Inflammatory macrophage (primary cell): ENCODE data around the gene PLA2G2F.

Source experiments
- DNase-seq, 2 donors: peaks; one replicate each; pipeline ENCODE4 v3.0.0-alpha.2; 2020 to 2022
- total RNA-seq, 18 experiments: gene quantifications; one replicate each; lab custom pipeline; 2026; ENCODE audit warnings: mixed read lengths in 6 of 18, inconsistent platforms in 2 of 18; lab: John Stamatoyannopoulos, UW

PLA2G2F gene, protein sequence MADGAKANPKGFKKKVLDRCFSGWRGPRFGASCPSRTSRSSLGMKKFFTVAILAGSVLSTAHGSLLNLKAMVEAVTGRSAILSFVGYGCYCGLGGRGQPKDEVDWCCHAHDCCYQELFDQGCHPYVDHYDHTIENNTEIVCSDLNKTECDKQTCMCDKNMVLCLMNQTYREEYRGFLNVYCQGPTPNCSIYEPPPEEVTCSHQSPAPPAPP
- 0 to 0.12 (median 0) reads per million in 18 experiments for total RNA-seq

DNA sequence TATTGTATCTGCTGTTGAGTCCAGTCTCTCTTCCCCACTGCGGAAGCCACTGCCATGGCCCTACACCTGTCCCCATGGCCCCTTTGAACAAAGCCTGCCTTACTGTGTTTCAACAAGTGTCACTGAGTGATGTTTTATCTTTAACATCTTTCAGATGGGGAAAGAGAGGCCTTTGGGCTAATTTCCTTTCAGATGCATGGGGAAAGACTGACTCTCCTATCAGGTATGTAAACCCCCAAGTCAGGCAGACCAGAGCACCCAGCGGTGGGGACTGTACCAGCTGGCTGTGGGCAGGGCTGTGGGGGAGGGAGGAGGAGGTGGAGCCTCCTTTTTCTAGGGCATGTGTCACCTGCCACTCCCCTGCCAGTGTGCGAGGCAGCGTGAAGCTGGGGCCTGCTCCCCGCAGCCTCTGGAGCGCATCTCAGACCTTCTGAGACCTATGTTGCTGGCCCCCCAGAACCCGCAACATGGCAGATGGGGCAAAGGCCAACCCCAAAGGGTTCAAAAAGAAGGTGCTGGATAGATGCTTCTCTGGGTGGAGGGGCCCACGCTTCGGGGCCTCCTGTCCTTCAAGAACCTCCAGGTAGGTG lies at the start of gene PLA2G2F:
Gene PLA2G2F (plus strand): TSS at position 363 of the 590 bp plus-strand sequence. CDS start 105 bp downstream, at position 468.
- no peak for DNase-seq

DNA sequence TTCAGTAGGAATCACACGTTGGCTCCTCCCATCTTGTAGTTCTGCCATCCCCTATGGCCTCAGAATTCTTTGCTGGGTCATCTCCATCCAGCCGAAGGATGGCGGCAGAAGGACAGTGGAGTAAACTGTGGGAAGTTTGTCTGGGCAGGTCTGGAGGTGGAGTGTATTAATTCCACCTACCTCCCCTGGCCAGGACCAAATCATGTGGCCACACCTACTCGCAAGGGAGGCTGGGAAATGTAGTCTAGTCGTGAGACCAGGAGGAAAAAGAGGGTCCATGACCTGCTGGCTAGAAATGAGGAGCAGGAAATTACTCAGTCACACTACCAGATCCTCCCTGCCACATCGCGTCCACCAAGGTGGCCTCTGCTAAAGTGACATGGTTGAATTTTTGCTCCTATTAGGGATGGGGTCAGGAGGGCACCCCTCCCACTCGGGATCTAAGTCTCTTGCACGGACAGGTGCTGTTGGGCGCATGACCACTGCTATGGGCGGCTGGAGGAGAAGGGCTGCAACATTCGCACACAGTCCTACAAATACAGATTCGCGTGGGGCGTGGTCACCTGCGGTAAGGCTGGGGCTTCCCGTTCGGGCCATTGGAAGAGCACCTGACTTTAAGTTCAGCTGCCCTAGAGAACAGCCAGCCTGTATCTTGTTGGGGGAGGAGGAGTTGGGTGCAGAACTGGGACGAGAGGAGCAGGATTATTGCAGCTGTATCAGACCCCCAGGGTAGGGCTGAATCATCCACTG lies 49.6 kb upstream of the PLA2G2F start:
- DNase-seq: no peak

DNA sequence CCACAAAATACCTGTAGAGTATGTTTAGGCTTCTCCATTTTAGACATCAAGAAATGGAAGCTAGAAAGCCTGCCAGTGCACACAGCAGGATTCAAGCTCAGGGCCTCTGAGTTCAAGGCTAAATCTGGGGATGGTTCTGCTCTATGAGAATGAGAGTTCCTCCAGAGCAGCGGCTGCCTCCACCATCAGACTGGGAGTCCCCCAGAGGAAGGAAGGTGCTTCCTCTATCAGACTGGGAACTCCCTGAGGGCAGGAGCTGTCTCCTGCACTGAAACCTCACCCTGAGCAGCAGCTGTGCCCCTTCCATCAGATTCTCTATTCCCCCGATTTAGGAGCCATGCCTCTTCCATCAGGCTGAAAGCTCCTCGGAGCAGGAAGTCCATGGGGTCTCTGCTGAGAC lies 49.0 kb upstream of the PLA2G2F start:
- no peak for DNase-seq

DNA sequence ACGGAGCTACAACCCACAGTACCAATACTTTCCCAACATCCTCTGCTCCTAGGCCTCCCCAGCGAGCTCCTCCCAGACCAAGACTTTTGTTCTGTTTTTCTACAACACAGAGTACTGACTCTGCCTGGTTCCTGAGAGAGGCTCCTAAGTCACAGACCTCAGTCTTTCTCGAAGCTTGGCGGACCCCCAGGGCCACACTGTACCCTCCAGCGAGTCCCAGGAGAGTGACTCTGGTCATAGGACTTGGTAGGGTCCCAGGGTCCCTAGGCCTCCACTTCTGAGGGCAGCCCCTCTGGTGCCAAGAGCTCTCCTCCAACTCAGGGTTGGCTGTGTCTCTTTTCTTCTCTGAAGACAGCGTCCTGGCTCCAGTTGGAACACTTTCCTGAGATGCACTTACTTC lies 48.5 kb upstream of the PLA2G2F start:
- DNase-seq: no peak

DNA sequence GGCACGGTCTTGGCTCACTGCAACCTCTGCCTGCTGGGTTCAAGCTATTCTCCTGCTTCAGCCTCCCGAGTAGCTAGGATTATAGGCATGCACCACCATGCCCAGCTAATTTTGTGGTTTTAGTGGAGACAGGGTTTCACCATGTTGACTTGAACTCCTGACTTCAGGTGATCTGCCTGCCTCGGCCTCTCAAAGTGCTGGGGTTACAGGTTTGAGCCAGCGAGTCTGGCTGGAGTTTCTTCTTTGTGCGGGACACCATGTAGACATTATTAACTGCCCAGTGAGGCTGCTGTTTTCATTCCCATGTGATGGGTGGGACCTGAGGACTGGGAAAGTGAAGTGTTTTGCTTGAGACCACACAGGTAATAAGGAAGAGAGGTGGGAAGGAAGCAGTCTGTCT lies 45.8 kb upstream of the PLA2G2F start:
- DNase-seq: no peak

DNA sequence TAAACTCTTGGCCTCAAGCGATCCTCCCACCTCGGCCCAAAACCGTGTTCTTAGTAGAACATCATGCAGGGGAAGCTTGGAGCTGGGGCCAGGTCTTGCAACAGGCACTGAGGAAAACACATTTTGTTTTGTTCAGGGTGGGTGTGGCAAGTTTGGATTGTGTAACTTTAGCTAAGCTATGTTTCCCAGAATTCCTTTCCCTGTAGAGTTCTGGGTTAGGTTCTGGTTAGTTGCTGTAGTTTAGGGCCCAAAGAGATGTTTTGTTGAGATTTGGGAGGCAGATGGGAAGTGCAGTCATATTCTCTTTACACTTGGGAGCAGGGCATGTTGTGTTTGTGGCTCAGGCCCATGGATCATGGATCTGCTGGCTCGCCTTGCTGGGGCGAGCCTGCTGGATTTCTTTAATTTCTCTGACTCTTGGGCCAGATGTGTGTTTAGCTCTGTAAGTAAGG lies 45.2 kb upstream of the PLA2G2F start:
- no peak for DNase-seq

DNA sequence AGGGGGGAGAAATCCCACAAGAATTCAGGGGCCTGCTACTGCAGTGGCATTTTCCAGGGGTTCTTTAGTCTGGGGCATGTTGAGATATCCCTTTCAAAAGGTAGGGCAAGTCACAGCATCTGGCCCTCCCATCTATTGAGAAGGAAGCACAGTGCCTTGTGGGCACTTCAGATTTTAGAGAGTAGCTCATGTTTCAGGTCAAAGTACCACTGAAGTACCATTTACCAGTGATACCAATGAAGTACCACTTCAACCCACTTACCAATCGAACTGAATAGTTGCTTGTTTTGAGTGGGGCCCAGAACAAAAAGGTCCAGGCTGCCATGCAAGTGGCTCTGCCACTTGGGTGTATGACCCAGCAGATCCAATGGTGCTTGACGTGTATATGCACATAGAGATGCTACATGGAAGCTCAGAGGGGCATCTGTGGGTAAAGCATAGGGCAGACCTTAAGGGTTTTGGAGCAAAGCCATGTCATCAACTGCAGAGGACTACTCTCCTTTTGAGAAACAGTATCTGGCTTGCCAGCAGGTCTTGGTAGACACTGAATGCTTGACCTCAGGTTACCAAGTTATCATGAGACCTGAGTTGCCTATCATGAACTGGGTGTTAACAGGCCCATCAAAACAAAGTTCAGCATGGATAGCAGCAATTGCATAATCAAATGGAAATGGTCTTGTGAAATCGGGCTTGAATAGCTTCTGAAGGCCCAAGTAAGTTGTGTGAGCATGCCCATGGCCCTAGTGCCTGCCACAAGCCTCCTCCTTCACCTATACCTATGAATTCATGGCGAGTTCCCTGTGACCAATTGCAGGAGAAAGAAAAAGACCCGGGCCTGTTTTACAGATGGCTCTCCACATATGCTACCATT lies 43.3 kb upstream of the PLA2G2F start:
- peak in 1 of 2 donors; percentile 42 for DNase-seq

DNA sequence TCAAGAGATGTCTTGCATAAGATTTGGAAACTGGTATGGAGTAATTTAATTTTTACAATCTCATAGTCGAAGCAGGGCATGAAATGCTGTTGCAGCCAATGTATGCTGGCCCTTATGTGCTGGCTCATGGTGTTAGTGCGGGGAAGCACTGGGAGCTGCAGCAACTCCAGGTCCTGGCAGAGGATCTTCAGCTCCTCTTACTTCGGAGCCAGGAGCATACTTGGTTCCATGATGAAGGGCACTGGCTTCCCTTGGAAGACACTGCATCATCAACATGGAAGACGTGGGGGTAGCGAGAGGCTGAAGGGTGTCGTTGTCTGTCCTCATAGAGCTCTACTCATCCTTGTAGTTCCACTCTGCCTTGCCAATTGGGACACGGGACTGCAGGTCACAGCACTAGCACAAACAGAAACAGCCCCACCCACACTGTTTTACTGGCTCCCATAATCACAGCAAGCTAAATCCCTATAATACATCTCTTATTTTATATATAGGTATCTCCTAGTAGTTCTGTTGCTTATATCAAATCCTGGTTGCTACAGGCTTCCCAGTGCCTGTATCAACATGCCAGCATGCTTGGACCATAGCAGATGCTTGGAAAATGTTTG lies 42.2 kb upstream of the PLA2G2F start:
- no peak for DNase-seq

DNA sequence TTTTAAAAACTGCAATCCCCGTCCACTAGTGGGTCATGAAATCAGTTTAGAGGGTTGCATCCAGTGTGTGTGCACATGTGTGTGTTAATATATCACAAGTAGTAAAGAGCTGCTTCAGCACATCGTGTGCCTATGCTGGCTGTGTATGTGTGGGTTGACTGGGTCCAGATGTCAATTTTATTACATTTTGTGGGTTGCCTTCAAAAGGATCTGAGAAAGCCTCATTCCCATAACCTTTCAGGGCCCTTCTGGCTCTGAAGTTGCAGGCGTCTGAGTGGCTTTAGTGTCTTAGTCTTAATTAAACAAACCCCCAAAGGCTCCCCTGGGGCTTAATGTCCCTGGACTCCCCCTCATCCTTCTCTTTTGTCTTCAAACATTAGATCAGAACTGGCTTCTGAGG lies 39.6 kb upstream of the PLA2G2F start:
- DNase-seq: no peak

DNA sequence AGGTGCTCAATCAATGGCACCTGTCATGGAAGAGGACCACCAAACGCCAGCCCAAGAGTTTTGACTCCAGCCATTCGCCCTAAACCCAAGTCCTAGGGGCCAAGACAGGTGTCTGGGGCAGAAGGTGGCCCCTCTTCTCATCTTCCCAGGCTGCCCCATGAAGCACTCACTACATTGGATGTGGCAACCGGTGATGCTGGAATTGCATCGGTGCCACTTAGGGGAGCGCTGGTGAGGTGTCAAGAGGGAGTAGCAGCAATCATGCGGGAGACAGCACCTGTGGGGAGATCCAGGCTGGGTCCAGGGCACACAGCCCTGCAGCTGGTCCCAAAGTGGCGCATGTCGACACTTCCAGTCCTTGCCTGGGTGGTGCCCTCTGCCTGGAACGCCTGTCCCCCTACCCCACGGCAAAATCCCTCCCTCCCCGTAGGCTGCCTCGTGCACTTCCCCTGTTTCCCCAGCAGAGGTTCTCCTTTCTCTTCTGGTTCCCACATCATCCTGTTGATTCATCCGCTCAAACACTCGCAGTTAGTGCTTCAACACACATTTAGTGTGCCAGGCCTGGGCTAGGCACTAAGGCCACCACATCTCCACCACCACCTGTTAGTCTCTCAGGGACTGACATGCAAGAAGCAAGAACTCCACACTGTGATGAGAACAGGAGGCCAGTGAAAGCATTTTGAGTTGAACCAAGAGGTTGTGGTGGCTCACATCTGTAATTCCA lies 38.3 kb upstream of the PLA2G2F start:
- DNase-seq: peak; percentile 55 to 57

DNA sequence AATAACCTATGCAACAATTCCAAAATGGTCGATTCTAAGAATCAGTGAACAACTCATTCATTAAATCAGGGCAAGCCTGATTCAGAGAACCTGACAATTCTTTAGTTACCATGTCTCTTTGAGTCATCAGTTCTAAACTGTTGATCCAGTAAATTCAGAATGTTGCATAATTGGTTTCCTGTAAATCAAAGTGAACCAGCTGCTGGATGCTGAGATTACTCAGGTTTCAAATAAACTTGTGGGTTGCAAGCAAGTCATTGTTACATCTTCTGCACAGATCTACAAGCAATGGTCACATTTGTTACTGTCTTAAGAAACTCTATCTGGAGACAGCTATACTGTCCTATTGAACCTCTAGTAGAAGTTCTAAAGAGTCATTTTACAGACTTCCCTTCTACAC lies 36.2 kb upstream of the PLA2G2F start:
- DNase-seq: no peak

DNA sequence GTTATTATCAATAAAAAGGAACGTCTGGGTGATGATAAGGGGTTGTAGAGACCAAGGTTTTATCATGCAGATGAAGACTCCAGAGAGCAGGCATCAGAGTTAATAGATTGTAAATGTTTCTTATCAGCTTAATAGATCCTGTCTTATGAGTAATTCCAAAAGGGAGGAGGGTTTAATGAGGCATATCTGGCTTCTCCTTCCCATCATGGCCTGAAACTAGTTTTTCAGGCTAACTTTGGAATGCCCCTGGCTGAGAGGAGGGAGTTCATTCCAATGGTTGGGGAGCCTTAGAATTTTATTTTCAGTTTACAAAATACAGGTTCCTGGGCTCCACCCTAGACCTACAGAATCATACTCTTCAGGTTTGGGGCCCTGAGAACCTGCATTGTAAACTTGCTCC lies 33.3 kb upstream of the PLA2G2F start:
- no peak for DNase-seq

DNA sequence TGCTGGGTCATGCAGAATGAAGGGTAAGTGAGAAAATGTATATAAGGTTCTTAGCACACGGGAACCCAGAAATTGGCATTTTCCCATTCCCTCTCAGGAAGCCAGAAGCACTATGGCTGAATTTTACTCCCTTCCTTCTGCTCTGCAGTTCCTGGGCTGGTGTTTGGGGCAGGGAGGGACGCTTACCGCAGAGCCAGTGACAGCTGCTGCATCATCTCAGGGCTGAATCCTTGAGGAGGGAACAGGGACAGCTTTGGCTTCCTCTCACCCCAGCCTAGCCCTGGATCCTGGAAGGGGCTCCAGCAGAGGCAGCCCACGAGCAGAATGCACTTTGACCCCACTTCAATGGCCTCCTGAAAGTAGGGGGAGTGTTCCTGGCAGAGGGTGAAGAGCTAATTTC lies 31.8 kb upstream of the PLA2G2F start:
- DNase-seq: no peak

DNA sequence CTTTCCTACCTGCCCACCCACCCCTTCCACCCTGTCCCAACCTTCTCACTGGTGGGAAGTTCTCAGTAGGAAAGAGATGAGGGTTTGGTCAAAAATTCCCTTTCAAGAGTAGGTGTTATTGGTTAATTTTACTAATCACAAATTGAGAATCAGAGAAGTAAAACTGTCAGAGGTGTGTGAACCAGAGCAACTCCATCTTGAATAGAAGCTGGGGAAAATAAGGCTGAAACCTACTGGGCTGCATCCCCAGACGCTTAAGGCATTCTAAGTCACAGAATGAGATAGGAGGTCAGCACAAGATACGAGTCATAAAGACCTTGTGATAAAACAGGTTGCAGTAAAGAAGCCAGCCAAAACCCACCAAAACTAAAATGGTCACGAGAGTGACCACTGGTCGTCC lies 31.3 kb upstream of the PLA2G2F start:
- DNase-seq: no peak

DNA sequence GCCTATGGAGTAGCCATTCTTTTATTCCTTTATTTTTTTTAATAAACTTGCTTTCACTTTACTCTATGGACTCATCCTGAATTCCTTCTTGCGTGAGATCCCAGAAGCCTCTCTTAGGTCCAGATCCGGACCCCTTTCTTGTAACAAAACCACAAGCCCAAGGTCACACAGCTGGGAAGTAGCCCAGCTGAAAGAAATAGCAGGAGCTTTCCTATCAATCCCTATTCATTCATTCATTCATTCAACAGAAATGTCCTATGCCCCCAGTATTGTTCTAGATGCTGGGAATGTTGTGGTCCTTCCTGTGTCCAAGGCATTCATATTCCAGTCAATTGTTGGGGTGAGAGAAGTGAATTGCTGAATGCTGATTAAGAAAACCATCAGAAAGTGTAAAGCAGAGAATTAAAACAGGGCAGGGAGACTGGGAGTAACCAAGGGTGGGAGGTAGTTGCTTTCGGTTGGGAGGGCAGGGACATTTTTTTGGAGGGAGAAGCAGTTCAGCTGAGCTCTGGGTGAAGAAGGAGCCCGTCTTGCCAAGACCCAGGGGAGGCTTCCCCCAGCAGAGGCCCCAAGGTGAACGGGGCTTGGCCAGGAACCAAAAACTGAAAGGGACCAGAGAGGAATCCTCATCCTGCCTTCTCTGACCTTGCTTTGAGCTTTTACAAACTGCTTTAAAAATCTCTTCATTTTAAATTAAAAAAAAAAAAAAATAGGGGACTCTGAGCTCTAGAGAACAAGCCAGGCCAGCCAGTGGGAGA lies 30.6 kb upstream of the PLA2G2F start:
- no peak for DNase-seq

DNA sequence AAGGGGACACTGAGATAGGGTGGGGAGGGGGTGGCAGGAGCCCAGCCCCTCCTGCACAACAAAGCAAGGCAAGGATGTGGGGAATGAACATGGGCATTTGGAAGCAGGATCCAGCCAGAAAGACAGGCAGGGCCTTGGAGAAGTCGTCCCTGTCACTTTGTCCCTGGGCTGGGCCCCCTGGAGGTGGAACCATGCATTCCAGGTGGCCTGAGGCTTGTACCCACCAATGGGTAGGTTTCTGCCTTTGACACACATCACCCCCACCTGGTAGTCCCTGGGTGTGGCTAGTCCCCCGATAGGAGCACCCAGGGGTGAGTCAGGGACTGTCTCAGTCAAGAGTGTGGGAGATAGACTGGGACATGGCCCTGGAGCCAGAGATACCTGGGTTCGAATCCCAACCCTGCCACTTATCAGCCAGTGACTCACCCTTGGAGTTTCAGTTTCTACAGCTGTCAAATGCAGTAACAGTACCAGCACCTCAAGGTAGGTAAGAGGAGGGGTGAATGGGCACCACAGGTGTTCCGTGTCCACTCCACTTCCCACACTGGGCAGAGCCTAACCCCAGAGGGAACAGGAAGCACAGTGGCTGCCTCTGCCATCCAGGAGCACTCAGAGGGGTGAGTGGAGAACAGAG lies 29.8 kb upstream of the PLA2G2F start:
- no peak for DNase-seq

DNA sequence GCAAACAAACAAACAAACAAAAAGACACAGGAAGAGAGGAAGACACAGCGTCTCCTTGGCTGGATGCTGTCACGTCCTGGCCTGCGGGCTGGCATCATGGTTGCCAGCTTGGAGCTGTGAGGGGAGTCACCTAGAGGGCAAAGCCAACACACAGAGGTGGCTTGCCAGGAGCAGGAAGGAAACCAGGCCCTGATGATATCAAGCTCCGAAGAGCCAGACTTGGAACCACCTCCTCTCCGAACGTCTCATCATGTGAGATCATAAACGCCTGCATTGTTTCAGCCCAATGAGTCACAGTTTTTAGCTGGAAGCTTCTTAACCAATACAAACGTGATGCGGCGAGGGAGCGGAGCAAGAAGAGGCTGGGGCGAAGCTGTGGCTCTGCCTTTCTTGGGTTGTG lies 28.4 kb upstream of the PLA2G2F start:
- peak in 1 of 2 donors; percentile 19 for DNase-seq

DNA sequence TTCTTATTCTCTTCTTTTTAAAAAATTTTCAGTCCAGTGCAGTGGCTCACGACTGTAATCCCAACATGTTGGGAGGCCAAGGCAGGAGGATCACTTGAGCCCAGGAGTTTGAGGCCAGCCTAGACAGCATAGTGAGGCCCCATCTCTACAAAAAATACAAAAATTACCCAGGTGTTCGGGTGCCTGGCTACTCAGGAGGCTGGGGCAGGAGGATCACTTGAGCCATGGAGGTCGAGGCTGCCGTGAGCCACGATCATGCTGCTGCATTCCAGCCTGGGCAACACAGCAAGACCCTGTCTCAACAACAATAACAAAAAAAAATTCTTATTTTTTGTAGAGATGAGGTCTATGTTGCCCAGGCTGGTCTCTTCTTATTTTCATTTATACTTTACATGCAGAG lies 27.7 kb upstream of the PLA2G2F start:
- DNase-seq: no peak

DNA sequence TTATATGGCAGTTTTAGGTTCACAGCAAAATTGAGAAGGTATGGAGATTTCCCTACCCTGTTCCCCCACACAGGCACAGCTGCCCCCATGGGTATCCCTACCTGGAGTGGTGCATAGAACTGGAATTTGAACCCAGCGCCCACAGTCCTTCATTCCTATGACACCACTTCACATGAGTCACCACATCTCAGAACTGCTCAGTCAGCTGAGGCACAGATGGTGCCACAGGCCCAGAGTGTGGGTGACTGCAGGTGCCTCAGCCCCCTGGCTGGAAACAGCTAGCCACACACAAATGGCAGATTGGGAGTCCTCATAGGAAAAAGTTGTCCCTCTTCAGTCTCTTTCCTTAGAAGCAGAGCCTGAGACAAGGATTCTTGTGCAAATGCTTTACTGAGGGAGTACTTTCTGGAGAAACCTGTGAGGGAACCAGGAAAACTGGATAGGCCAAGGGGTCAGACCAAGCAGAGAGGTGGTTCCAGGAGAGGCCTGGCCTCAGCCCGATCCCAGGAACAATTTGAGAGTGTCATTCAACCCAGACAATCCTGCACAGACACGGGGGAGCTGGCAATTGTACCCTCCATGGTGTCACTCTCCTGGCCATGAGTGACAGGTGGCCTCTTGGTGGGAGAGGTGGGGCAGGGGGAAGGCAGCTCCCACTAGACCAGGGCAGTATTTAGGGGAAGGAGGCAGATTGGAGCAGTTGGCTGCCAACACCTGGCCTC lies 26.7 kb upstream of the PLA2G2F start:
- DNase-seq: no peak
